ENCODE measurements around the gene PRKG1.

DNA sequence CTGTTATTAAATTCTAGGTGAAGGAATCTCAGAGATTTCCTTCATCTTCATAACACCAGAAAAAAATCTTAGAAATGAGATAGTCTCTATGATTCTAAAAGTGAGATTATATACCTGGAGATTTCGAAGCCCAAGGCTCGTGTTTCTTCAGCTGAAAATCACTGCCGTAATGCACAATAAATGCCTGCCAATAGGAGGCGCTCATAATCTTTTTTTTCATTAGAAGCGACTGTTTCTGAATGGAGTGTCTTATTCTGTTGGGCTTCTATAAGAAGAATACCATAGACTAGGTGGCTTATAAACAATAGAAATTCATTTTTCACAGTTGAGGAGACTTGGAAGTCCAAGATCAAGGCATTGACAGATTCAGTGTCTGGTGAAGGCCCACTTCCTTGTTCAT, 294.7 kb downstream of the PRKG1 start:
- TF ChIP-seq POLR2A (IDR thresholded peaks at IDR 0.05; ENCODE audit: low read depth, low read length), result no peak
- no peak for TF ChIP-seq POLR2AphosphoS5 (IDR thresholded peaks at IDR 0.05; ENCODE audit: low read depth, low read length)
- TF ChIP-seq TAF1 (IDR thresholded peaks at IDR 0.05; ENCODE audit: low read depth, low read length), result no peak

Measured in GM12891 (cell line).